Measurements from ENCODE around the gene ANXA8.

DNA sequence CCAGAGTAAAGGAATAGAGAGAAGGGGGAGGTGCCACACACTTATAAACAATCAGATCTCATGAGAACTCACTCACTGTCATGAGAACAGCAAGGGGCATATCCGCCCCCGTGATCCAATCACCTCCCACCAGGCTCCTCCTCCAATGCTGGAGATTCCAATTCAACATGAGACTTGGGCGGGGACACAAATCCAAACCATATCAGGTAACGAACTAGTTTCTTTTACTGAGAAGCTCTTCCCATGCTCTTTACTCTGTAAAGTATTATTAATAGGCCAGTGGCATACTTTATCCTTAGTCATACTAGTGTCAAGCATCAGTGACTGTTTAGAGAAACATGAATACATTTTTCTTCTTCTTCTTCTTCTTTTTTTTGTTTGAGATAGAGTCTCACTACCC, 60.4 kb downstream of the ANXA8 start:
- TF ChIP-seq, protein P1, sequence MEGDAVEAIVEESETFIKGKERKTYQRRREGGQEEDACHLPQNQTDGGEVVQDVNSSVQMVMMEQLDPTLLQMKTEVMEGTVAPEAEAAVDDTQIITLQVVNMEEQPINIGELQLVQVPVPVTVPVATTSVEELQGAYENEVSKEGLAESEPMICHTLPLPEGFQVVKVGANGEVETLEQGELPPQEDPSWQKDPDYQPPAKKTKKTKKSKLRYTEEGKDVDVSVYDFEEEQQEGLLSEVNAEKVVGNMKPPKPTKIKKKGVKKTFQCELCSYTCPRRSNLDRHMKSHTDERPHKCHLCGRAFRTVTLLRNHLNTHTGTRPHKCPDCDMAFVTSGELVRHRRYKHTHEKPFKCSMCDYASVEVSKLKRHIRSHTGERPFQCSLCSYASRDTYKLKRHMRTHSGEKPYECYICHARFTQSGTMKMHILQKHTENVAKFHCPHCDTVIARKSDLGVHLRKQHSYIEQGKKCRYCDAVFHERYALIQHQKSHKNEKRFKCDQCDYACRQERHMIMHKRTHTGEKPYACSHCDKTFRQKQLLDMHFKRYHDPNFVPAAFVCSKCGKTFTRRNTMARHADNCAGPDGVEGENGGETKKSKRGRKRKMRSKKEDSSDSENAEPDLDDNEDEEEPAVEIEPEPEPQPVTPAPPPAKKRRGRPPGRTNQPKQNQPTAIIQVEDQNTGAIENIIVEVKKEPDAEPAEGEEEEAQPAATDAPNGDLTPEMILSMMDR (IDR thresholded peaks at IDR 0.05): no peak
- TF ChIP-seq POLR2A (IDR thresholded peaks at IDR 0.05) (no peak), EP300 (IDR thresholded peaks at IDR 0.05; ENCODE audit: low read depth) (no peak), POLR2AphosphoS5 (IDR thresholded peaks at IDR 0.05) (no peak)
